IPS-18c (cell line): Measurements from ENCODE around the gene FBXW7.

Experiments
- H3K4me3 ChIP-seq: 2 replicates; pipeline ENCODE4 v1.7.0; 2013; ENCODE audit warnings: low read depth, mild to moderate bottlenecking, low read length, moderate library complexity; ENCODE audit not compliant: insufficient read depth
- H3K9me3 ChIP-seq: one replicate; pipeline ENCODE4 v1.6.1; 2013; ENCODE audit warnings: mild to moderate bottlenecking, low read length, moderate library complexity; ENCODE audit not compliant: control insufficient read depth, insufficient read depth

The FBXW7 gene

DNA sequence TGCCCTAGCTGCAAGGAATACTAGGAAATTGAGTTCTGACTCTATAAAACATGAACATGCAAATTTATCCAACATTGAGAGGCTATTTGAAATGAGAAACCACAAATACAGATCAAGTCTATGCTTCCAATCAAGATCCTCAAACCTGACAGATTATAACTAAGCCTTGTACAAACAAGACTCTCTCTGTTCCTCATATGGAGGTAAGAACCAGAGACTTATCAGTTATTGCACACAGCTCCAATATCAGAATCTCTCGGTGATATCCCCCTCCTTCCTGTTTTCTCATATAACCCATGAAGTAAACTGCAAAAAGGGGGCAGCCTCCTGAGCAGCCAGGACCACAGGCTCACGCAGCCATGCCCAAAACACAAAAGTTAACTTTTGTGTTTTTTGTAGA is 36.5 kb downstream of the FBXW7 start:
- Histone ChIP-seq H3K4me3 (no peak overlapping the region), H3K9me3 (no peaks in the 10 kb centered on the region)

DNA sequence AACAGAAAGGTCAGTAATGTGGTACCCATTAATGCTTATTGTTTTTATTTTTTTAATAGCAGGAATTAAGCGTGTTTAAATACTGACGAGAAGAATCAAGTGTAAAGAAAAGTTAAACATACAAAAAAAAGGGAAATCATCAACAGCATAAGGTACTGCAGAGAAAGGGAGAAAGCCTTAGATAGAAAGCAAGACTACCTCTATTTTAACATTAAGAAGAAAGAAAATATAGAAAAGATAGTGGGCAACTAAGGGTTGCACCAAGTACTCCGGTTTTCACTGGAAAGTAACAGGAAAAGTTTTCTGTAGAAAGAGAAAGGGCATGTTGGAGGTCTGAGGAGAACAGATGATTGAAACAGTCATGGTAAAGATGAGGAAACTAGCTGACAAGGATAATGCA is 41.9 kb downstream of the FBXW7 start:
- Histone ChIP-seq H3K4me3 (no peak overlapping the region), H3K9me3 (no peaks in the 10 kb centered on the region)

DNA sequence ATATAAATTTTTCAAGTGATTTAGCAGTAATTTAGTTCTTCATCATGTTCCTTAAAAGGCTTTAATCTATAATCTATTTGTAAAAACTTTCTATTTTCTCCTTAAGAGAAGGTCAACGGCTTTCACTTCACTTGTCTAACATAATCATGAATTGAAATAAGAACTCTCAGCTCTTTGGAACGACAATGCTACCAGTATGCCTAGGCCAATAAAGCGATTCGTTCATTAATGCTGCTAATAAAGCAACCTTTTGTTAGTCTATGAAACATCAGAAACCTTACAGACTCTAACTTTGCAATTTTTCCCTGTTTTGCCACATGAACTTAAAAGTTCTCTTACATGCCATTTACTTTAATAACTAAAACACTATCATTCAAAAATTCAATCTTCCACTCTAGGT is 47.6 kb downstream of the FBXW7 start:
- H3K9me3 ChIP-seq: no peaks in the 10 kb centered on the region
- H3K4me3 ChIP-seq: no peak overlapping the region

DNA sequence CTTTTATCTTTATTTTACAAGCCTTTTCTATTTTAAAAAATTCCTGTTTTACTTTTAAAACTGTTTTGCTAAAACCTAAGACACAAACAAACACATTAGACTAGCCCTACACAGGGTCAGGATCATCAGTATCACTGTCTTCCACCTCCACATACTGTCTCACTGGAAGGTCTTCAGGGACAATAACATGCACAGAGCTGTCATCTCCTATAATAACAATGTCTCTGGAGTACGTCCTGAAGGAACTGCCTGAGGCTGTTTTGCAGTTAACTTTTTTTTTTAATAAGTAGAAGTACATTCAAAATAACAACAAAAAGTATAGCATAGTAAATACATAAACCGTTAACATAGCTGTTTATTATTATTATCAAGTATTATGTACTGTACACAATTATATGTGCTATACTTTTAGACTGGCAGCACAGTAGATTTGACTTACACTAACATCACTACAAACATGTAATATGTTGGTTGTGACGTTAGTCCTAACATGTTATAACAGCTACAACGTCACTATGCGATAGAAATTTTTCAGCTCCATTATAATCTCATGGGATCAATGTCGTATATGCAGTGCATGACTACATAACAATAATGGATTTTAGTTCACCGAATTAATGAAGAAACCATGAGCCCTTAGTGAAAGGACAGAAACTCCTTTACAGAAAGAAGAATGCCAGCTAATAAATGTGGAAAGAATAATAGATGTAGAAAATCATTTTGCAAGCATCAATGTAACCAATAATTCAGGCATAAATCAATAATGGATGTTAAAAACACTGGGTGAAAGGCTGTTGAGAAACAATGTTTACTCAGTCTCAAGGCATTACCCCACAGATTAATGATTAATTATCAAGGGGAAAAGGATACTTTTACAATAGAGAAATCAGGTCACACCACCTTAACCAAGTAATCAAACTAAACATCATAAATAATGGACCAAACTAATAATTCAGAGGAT is 49.2 kb downstream of the FBXW7 start:
- no peak overlapping the region for H3K4me3 ChIP-seq
- no peaks in the 10 kb centered on the region for H3K9me3 ChIP-seq

DNA sequence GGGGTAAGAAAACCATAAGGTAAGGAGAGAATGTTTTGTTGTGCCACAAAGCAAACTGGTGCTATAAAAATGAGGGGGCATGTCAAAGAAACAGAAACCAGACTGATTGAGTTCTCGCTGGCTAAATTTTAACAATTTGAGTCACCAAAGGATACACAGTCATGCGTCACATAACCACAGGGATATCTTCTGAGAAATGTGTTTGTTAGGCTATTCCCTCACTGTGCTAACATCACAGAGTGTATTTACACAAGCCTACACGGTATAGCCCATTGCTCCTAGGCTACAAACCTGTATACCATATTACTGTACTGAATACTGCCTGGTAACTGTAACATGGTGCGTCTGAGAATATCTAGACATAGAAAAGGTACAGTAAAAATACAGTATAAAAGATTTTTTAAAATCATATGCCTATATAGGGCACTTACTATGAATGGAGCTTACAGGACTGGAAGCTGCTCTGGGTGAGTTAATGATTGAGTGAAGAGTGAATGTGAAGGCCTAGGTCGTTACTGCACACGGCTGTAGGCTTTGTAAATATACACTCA is 50.1 kb downstream of the FBXW7 start:
- no peaks in the 10 kb centered on the region for H3K9me3 ChIP-seq
- H3K4me3 ChIP-seq: no peak overlapping the region

DNA sequence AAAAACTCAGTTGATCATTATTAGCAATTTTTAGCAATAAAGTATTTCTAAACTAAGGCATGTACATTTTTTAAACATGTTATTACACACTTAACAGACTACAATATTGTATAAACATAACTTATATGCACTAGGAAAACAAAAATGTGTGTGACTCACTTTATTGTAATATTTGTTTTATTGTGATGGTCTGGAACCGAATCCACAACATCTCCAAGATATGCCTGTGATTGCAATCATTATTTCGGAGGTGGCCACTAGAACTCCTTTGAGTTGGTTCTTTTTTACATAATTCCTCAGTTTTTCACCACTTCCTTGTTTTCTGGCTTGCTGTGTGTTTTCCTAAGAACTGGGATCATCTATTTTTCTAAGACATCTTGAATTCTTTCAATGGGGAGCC is 53.7 kb downstream of the FBXW7 start:
- Histone ChIP-seq H3K9me3 (no peaks in the 10 kb centered on the region), H3K4me3 (no peak overlapping the region)

DNA sequence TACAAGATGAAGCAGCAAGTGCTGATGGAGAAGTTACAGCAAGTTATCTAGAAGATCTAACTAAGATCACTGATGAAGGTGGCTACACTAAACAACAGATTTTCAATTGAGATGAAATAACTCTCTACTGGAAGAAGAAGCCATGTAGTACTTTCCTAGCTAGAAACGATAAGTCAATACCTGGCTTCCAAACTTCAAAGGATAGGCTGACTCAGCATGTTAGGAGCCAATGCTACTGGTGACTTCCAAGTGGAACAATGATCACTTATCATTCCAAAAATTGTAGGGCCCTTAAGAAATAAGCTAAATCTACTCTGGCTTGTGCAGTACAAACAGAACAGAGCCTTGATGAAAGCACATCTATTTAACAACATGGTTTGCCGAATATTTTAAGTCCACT is 55.0 kb downstream of the FBXW7 start:
- H3K4me3 ChIP-seq: no peak overlapping the region
- no peaks in the 10 kb centered on the region for H3K9me3 ChIP-seq

DNA sequence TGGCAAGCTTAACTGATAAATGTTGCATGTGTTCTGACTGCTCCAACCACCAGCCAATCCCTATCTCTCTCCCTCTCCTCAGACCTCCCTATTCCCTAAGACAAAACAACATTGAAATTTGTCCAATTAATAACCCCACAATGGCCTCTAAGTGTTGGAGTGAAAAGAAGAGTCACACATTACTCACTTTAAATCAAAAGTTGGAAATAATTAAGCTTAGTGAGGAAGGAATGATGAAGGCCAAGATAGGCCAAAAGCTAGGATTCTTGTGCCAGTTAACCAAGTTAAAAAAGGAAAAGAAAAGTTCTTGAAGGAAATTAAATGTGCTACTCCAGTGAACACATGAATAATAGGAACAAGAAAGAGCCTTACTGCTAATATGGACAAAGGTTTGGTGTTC is 55.6 kb downstream of the FBXW7 start:
- Histone ChIP-seq H3K4me3 (no peak overlapping the region), H3K9me3 (no peaks in the 10 kb centered on the region)

DNA sequence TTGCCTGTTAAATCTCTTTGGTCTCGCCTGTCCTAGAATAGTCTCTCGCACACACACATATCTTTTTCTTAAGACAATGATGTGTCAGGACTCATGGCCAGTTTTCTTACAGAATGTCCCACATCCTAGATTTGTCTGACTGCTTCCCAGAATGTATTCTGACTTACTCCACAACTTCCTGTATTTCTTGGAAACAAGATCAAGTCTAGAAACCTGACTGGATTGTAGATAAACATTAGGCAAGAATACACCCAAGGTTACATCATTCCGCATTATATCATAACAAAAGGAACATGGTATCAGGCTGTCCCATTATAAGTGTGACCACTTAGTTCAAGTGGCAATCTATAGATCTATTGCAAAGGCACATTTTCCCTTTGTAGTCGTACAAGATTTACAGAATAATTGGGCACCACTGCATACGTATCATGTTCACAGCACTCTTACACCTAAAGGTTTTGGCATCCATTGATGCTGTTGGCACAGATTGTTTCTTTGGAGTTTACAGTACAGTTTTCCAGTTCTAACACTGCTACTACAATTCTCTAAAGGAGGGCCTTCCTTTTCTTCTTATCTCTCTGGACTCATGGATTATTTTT is 56.4 kb downstream of the FBXW7 start:
- no peaks in the 10 kb centered on the region for H3K9me3 ChIP-seq

DNA sequence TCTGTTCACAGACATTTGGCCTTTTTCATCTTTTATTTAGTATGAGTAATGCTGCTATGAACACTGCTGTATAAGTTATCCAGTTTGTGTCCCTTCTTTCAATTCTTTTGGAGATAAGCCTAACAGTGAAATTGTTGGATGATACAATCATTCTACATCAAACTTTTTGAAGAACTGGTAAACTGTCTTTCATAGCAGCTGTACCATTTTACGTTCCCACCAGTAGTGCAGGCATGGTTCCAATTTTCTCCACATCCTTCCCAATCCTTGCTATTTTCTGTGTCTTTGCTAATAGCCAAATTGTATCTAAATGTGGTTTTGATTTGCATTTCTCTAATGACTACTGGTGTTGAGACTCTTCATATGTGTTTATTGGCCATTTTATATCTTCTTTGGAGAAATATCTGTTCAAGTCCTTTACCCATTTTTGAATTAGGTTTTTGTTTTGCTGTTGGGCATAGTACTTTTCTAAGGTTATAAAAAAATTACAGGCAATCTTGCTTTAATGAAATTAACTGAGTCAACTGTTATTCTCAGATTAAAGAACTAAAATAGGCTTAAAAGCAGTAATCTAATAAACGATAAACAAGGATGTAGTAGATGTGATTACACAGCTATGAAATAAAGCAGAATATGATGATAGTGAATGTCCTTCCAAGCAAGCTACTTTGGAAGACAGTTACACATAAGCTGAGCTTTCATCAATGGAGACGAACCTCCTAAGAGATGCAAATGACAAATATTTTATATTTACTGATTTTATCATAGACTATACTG is 57.2 kb downstream of the FBXW7 start:
- Histone ChIP-seq H3K4me3 (no peak overlapping the region), H3K9me3 (no peaks in the 10 kb centered on the region)

More for the DNA sequence above, 56.4 kb downstream of the FBXW7 start:
- no peak overlapping the region for H3K4me3 ChIP-seq

DNA sequence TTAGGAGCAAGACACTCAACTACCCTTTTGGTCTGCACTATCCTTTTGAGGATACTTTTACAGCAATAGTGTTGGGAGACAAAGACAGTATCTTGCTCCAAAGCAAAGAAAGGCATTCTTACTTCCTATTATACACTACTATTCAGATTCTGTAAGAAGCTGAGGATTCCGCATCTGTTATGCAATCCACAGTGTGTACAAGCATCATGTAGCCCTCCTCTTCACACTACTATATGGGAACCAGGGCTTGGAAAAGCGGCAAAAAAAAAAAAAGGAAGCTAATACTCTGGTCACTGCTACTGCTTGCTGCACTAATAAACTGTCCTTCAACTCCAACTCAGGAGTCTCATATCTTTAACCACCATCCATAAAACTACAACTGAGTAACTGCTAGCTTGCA is 59.1 kb downstream of the FBXW7 start:
- Histone ChIP-seq H3K9me3 (no peaks in the 10 kb centered on the region), H3K4me3 (no peak overlapping the region)

DNA sequence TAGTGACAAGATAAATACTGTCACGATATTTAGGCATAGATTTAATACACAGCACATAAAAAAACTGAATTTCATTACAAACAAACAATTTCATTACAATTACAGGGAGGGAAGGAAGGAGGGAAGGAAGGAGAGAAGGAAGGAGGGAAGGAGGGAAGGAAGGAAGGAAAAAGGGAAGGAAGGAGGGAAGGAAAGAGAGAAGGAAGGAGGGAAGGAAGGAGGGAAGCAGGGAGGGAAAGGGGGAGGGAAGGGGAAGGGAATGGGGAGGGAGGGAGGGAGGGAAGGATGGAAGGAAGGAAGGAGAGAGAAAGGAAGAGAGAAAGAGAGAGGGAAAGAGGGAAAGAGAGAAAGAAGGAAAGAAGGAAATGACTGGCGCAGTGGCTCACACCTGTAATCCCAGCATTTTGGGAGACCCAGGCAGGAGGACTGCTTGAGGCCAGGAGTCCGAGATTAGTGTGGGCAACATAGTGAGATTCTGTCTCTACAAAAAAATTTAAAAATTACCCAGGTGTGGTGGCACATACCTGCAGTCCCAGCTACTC is 64.6 kb downstream of the FBXW7 start:
- Histone ChIP-seq H3K4me3 (no peak overlapping the region), H3K9me3 (no peaks in the 10 kb centered on the region)

DNA sequence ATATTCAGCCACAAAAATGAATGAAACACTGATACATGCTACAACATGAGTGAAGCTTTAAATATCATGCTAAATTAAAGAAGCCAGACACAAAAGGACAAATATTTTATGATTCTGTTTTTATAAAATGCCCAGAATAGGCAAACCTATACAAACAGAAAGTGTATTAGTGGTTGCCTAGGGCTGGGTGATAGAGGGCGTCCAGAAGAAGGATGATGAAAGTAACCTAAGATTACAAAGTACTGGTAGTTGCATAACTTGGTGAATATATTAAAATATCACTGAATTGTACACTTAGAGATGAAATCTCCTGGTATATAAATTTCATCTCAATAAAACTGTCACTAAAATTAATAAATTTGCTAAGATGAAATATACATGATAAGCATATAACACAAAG is 67.5 kb downstream of the FBXW7 start:
- H3K9me3 ChIP-seq: no peaks in the 10 kb centered on the region
- no peak overlapping the region for H3K4me3 ChIP-seq

DNA sequence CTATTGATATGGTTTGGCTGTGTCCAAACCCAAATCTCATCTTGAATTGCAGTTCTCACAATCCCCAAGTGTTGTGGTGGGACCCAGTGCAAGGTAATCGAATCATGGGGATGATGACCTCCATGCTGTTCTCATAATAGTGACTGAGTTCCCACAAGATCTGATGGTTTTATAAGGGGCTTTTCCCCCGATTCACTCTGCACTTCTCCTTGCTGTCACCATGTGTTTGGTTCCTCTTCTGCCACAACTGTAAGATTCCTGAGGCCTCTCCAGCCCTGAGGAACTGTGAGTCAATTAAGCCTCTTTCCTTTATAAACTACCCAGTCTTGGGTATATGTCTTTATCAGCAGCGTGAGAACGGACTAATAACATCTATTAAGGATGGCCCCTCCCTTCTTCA is 68.8 kb downstream of the FBXW7 start:
- no peaks in the 10 kb centered on the region for H3K9me3 ChIP-seq
- no peak overlapping the region for H3K4me3 ChIP-seq

DNA sequence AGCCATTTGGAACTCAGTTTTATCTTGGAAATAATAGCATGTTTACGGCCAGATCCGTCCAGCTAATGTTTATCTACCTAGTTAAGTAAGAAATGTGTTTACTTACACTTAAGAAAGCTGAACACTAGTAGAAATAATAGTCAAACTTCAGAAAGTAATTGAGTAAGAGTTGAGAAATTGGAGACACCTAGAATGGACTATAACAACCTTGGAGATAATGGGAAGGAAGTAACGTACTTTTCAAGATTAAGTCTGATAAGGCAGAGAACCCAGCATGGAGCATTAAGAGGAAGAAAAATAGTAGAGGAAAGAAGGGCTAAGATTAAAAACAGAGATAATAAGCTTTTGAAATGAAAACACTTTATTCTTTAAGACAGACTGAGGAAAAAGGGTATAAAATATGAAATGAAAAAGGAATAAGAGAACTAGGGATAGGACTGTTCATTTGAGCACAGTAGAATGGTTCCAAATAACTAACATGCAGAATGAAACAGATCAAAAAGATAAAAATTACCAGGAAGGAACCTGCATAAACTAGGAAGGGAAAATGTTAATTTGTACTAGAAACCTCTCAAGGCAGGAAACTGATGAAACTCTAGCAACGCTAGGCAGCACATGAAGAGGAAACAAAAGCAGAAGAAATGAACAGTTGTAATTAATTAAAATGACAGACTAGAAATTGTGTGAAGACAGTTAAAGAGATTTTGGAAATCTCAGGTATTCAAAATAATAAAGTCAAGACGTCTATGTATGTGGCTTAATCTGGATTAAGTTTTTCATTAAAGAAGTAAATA is 71.7 kb downstream of the FBXW7 start:
- Histone ChIP-seq H3K9me3 (no peaks in the 10 kb centered on the region), H3K4me3 (no peak overlapping the region)

DNA sequence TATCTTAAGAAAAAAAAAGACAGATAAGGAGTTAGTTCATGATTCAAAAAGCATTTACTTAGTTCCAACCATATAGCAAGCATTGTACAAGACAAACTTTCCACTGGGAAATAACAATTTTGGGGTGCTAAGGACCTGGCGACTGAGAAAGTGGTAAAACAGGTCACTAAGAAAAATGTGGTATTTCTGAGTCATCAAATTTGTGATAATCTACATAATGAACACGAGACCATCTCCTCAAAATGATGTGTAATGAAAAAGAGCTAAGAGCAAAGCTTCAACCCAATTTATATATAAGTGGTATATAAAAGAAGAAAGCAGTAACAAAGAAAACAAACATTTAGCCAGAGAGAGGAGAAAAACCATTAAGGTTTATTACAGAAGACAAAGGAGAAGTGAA is 72.3 kb downstream of the FBXW7 start:
- Histone ChIP-seq H3K9me3 (no peaks in the 10 kb centered on the region), H3K4me3 (no peak overlapping the region)

DNA sequence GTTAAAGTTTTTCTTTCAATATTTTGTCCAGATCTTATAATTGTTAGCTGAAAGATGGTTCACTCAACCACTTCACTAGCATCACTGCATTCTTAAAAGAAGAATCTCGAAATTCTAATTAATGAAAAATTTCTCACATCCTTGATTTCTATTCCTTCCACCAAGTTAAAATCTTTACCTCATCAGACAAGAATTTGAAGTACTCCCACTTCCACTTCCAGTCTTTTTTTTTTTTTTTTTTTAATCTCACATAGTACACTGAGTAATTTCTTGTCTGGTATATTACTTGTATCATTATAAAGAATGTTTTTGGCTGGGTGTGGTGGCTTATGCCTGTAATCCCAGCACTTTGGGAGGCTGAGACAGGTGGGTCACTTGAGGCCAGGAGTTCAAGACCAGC is 73.2 kb downstream of the FBXW7 start:
- Histone ChIP-seq H3K9me3 (no peaks in the 10 kb centered on the region), H3K4me3 (no peak overlapping the region)
